Measurements from ENCODE around the gene PSMD6. TPM values are rescaled to one million over a fixed set of nuclear protein-coding genes. Genes with fewer than 3 reads are reported as not detected.

PSMD6 gene
- total RNA-seq, 4 donors from 2014 or later, result 47.4 to 64.5 (median 58.9) TPM

GRCh38 chr3:63964681-63965485 lies 58.4 kb downstream of the PSMD6 start:
- H3K4me3 ChIP-seq, result no peak overlapping the region
- 70 to 71% methylated on average over 6 of the region's 6 CpGs for WGBS, 2 donors
- no peaks in the 10 kb centered on the region for H3K27me3 ChIP-seq
- H3K4me1 ChIP-seq, result peaks cover 0 to 46% (median 35%) of the 10 kb centered on the region in 4 donors
- no peak for DNase-seq (ENCODE audit: low spot score in 2 of 2)
- H3K27ac ChIP-seq, result no peak overlapping the region
- no peaks in the 10 kb centered on the region for H3K36me3 ChIP-seq
- H3K9me3 ChIP-seq, result no peaks in the 10 kb centered on the region
- no peak for TF ChIP-seq CTCF (IDR thresholded peaks at IDR 0.05)

- WGBS, 2 donors, result 78 to 95% methylated on average over 1 of the region's 1 CpG
- H3K27me3 ChIP-seq, result no peaks in the 10 kb centered on the region
- no peaks in the 10 kb centered on the region for H3K9me3 ChIP-seq
- no peak overlapping the region for H3K27ac ChIP-seq
- TF ChIP-seq POLR2A (IDR thresholded peaks at IDR 0.05) (no peak), EP300 (IDR thresholded peaks at IDR 0.05) (no peak), CTCF (IDR thresholded peaks at IDR 0.05) (no peak)
- no peaks in the 10 kb centered on the region for H3K36me3 ChIP-seq
- DNase-seq (ENCODE audit: low spot score in 2 of 2), result no peak
- H3K4me3 ChIP-seq, result no peak overlapping the region
- peaks cover 0 to 46% (median 24%) of the 10 kb centered on the region in 4 donors for H3K4me1 ChIP-seq
Measured at GRCh38 chr3:63963496-63963895, 59.8 kb downstream of the PSMD6 start.

- TF ChIP-seq CTCF (IDR thresholded peaks at IDR 0.05), result peak; percentile 45 to 65 (median 50)
- TF ChIP-seq EP300 (IDR thresholded peaks at IDR 0.05), result no peak
- Histone ChIP-seq H3K9me3 (no peaks in the 10 kb centered on the region), H3K4me1 (peaks cover 0 to 30% (median 13%) of the 10 kb centered on the region in 4 donors), H3K27ac (no peak overlapping the region), H3K27me3 (no peaks in the 10 kb centered on the region), H3K4me3 (no peak overlapping the region), H3K36me3 (no peaks in the 10 kb centered on the region)
- 57 to 65% methylated on average over 2 of the region's 2 CpGs for WGBS, 2 donors
- DNase-seq (ENCODE audit: low spot score in 2 of 2), result no peak
Measured at GRCh38 chr3:63961891-63962290, 61.4 kb downstream of the PSMD6 start.

Small RNA genes within 50 kb of the gene (small RNA-seq; reads per million reads assigned to genes)
- not detected for gene RF00012

Other genes starting within 250 kb of the PSMD6 start
- not detected for gene C3orf49, start 204.2 kb downstream of the PSMD6 start, total RNA-seq
- gene THOC7, start 159.7 kb downstream of the PSMD6 start, total RNA-seq, result 10 to 100 TPM; 32.2 to 77.4 (median 47.9) TPM
- gene ATXN7, start 159.6 kb downstream of the PSMD6 start, total RNA-seq, result 10 to 100 TPM; 29.2 to 44.2 (median 38.3) TPM
- not detected for gene SCAANT1, start 111.1 kb downstream of the PSMD6 start, total RNA-seq
- gene PRICKLE2, start 202.0 kb upstream of the PSMD6 start, total RNA-seq, result 10 to 100 TPM; 24.5 to 39.1 (median 35.2) TPM